SK-N-MC (cell line): ENCODE measurements around the gene PDIA4.

Source experiments
- EZH2 ChIP-seq: fragments of 200-600 bp; sonication (generic); IDR thresholded peaks from one replicate; pipeline ENCODE4 v1.6.1; 2017; ENCODE audit warnings: antibody characterized with exemption
- FOXP2 ChIP-seq: optimal IDR thresholded peaks from 2 replicates; pipeline ENCODE3; 2011; ENCODE audit warnings: mild to moderate bottlenecking, moderate library complexity; ENCODE audit not compliant: insufficient read depth; ENCODE audit errors: extremely low read length, control extremely low read depth
- POLR2AphosphoS5 ChIP-seq: IDR thresholded peaks from 2 replicates; pipeline ENCODE4 v1.6.1; 2012; ENCODE audit warnings: mild to moderate bottlenecking, low read depth, low read length, borderline replicate concordance

DNA sequence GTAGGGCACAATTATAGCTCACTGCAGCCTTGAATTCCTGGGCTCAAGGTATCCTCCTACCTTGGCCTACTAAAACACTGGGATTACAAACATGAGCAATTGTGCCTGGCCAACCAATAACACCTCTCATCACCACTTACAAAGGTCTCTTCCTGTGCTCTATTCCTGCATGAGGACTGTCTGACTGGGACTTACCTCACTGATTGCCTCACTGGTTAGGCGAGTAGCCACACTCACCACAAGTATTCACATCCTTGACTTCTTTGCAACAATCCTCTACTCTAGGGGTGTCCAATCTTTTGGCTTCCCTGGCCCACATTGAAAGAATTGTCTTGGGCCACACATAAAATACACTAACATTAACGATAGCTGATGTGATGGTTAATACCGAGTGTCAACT lies 22.6 kb upstream of the PDIA4 start:
- TF ChIP-seq EZH2 (no peak), POLR2AphosphoS5 (no peak), FOXP2 (no peak)
